Transverse colon (tissue), 4 donors: ENCODE measurements around the gene ZNF367. TPM values are rescaled to one million over a fixed set of nuclear protein-coding genes. Genes with fewer than 3 reads are reported as not detected.
"Not testable (repeated sequence)": the region's sequence is repeated elsewhere in the genome, so short reads cannot be mapped to it uniquely, and the experiment has no call there.

Source experiments
- DNase-seq: peaks from one replicate; pipeline ENCODE4 v3.0.0-alpha.2; 2019
- H3K27ac ChIP-seq, 4 donors: fragments of 200-600 bp; sonication (generic); 2 replicates each; pipeline ENCODE4 v1.5.1; 2016 to 2018; ENCODE audit warnings: inconsistent platforms in 4 of 4
- H3K27me3 ChIP-seq: fragments of 200-600 bp; sonication (generic); 2 replicates; pipeline ENCODE4 v1.5.1; 2017; ENCODE audit warnings: inconsistent platforms
- H3K36me3 ChIP-seq, 4 donors: fragments of 200-600 bp; sonication (generic); 2 replicates each; pipeline ENCODE4 v1.5.1; 2017 to 2019; ENCODE audit warnings: inconsistent platforms in 4 of 4
- H3K4me1 ChIP-seq, 4 donors: fragments of 200-600 bp; sonication (generic); 2 replicates each; pipeline ENCODE4 v1.5.1; 2017 to 2020; ENCODE audit warnings: inconsistent platforms in 4 of 4
- H3K4me3 ChIP-seq, 4 donors: fragments of 200-600 bp; sonication (generic); 1 replicate in 1 of 4; 2 replicates in 3 of 4; pipeline versions ENCODE4 v1.5.1 to v1.6.1; 2017 to 2019; ENCODE audit warnings: inconsistent platforms in 4 of 4
- H3K9me3 ChIP-seq, 2 donors: fragments of 200-600 bp; sonication (generic); 2 replicates each; pipeline ENCODE4 v1.5.1; 2017 to 2019; ENCODE audit warnings: inconsistent platforms in 2 of 2
- EP300 ChIP-seq: sonication (generic); formaldehyde crosslinking; IDR thresholded peaks from one replicate; pipeline ENCODE4 v1.6.1; 2017; ENCODE audit warnings: antibody characterized with exemption, low read depth
- POLR2A ChIP-seq: fragments of 450-650 bp; IDR thresholded peaks from one replicate; pipeline ENCODE4 v1.6.1; 2016; ENCODE audit warnings: antibody characterized with exemption, mild to moderate bottlenecking, moderate library complexity
- POLR2AphosphoS5 ChIP-seq, 3 donors: sonication (generic); formaldehyde crosslinking; IDR thresholded peaks; one replicate each; pipeline ENCODE4 v1.6.1; 2016; ENCODE audit warnings: antibody characterized with exemption in 3 of 3
- WGBS, 2 donors: methylation state at CpG; one replicate each; pipeline ENCODE4 v1.1.5; 2018; ENCODE audit warnings: low coverage in 1 of 2; 5-methylcytosine and 5-hydroxymethylcytosine counted together
- in situ Hi-C, 4 donors: fragments of 200-750 bp; cut with MboI; loops; one replicate each; pipeline versions ENCODE4 v1.15.0 to v1.15.1; 2017; ENCODE audit warnings: low sequenced_read_pairs in 3 of 4, low pct_ligation_motif_present in 1 of 4, low pct_unique_long_range_greater_than_20kb in 1 of 4
- intact Hi-C: fragments of 100-400 bp; cut with DNase I; formaldehyde crosslinking; loops from one replicate; pipeline ENCODE4 v1.15.1; 2023; ENCODE audit warnings: low total_unique reads
- total RNA-seq, 4 donors: library from RNA; depleted of rRNA; stranded (reverse); fragments of >200 nt; gene quantifications; one replicate each; pipeline ENCODE4 v1.1.0, GENCODE V29; 2016
- TF ChIP-seq, protein P1 (sequence below), 5 experiments: fragments of 200-600 bp in 3 of 5; fragments of 450-650 bp in 2 of 5; sonication (generic) in 3 of 5; IDR thresholded peaks; 1 replicate in 2 of 5; 2 replicates in 3 of 5; pipeline ENCODE4 v1.5.1; 2016 to 2017; ENCODE audit warnings: antibody characterized with exemption in 5 of 5, inconsistent platforms in 3 of 5, mild to moderate bottlenecking in 2 of 5, moderate library complexity in 1 of 5

ZNF367 gene
- total RNA-seq, 4 donors from 2014 or later = 1.2 to 2.1 (median 1.4) TPM; not detected in 1

DNA sequence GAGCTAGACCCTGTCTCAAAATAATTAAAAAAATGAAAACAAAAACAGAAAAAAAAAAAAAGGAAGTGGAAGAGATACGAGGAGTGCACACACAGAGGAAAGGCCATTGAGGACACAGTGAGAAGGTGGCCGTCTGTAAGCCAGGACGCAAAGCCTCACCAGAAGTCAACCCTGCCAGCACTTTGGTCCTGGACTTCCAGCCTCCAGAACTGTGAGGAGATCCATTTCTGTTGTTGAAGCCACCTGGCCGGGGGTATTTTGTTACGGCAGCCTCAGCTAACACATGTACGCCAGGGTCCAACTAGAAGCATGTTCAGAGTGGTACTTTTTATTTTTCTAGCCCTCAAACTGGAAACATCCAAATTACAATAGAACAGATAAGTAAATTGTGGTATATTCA is 56.5 kb downstream of the ZNF367 start:
- TF ChIP-seq POLR2AphosphoS5 (IDR thresholded peaks at IDR 0.05) = no peak
- no peak for TF ChIP-seq EP300
- TF ChIP-seq POLR2A = no peak
- TF ChIP-seq, protein P1, sequence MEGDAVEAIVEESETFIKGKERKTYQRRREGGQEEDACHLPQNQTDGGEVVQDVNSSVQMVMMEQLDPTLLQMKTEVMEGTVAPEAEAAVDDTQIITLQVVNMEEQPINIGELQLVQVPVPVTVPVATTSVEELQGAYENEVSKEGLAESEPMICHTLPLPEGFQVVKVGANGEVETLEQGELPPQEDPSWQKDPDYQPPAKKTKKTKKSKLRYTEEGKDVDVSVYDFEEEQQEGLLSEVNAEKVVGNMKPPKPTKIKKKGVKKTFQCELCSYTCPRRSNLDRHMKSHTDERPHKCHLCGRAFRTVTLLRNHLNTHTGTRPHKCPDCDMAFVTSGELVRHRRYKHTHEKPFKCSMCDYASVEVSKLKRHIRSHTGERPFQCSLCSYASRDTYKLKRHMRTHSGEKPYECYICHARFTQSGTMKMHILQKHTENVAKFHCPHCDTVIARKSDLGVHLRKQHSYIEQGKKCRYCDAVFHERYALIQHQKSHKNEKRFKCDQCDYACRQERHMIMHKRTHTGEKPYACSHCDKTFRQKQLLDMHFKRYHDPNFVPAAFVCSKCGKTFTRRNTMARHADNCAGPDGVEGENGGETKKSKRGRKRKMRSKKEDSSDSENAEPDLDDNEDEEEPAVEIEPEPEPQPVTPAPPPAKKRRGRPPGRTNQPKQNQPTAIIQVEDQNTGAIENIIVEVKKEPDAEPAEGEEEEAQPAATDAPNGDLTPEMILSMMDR (IDR thresholded peaks at IDR 0.05) = no peak
- no peaks in the 10 kb centered on the region for H3K9me3 ChIP-seq
- WGBS, 2 donors = 95 to 97% methylated on average over 5 to 6 of the region's 6 CpGs
- H3K36me3 ChIP-seq = peaks cover 0 to 36% (median 15%) of the 10 kb centered on the region in 4 donors
- peaks cover 0 to 4% (median 2%) of the 10 kb centered on the region in 4 donors for H3K4me1 ChIP-seq
- DNase-seq = no peak
- H3K4me3 ChIP-seq = no peak overlapping the region
- H3K27me3 ChIP-seq = no peaks in the 10 kb centered on the region
- in situ Hi-C loops (no loop called here), intact Hi-C loops (no loop called here)
- H3K27ac ChIP-seq = no peak overlapping the region

DNA sequence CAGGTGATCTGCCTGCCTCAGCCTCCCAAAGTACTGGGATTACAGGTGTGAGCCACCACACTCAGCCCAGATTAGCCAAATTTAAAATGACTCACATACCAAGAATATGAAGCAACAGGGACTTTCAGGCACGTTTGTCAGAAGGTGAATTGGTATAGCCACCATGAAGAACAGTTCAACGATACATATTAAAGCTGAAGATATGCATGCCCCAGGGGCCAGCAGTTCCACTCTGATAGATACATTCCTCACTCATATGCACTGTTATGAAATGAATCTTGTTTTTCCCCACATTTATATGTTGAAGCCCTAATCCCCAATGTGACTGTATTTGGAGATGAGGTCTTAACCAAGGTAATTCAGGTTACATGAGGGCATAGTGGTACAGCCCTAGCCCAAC is 57.2 kb downstream of the ZNF367 start:
- TF ChIP-seq, protein P1 (IDR thresholded peaks at IDR 0.05) = no peak
- TF ChIP-seq POLR2A = no peak
- no peak for TF ChIP-seq EP300
- Histone ChIP-seq H3K27me3 (no peaks in the 10 kb centered on the region), H3K36me3 (peaks cover 0 to 38% (median 18%) of the 10 kb centered on the region in 4 donors), H3K27ac (no peak overlapping the region), H3K4me3 (no peak overlapping the region), H3K4me1 (peaks cover 0 to 4% (median 0%) of the 10 kb centered on the region in 4 donors), H3K9me3 (no peaks in the 10 kb centered on the region)
- in situ Hi-C loops (no loop called here), intact Hi-C loops (no loop called here)
- no peak for DNase-seq
- WGBS, 2 donors = 83% methylated on average over 2 of the region's 2 CpGs; no CpG with 5 or more reads in 1 of the 2 donors

DNA sequence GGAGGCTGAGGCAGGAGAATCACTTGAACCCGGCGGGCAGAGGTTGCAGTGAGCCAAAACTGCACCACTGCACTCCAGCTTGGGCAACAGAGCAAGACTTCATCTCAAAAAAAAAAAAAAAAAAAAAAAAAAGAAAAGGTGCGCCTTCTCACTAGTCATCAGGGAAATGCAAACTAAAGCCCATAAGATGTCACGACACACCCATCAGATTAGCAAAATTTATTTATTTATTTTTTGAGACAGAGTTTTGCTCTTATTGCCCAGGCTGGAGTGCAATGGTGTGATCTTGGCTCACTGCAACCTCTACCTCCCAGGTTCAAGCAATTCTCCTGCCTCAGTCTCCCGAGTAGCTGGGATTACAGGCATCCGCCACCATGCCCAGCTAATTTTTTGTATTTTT is 57.6 kb downstream of the ZNF367 start:
- H3K4me3 ChIP-seq, H3K9me3 ChIP-seq, H3K27ac ChIP-seq, H3K4me1 ChIP-seq, in situ Hi-C loops, H3K27me3 ChIP-seq, DNase-seq, intact Hi-C loops: not testable (repeated sequence)
- WGBS, 2 donors = 89 to 95% methylated on average over 3 to 6 of the region's 6 CpGs
- H3K36me3 ChIP-seq = peaks cover 0 to 40% (median 19%) of the 10 kb centered on the region in 4 donors

DNA sequence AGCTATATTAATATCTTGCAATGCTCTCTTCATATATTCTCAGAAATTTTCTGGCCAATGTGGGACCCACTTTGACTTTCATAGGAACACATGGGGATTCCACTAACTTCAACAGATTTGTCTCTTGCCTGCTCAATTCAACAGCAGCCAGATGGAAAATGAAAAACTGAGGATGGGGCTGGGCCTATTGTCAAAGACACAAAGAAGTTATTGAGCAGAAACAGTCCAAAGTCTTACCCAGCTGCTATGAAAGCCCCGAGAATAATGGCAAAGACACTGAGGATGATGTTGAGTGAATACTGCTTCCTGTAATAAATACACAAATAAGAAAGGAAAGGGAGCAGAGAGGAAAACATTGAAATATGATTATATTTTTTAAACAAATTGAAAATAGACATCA is 67.3 kb downstream of the ZNF367 start:
- H3K27ac ChIP-seq = no peak overlapping the region
- TF ChIP-seq POLR2A (no peak), EP300 (no peak), POLR2AphosphoS5 (IDR thresholded peaks at IDR 0.05) (no peak)
- TF ChIP-seq, protein P1 (IDR thresholded peaks at IDR 0.05) = no peak
- no peak for DNase-seq
- peaks cover 0 to 4% (median under 1%) of the 10 kb centered on the region in 4 donors for H3K36me3 ChIP-seq
- in situ Hi-C loops = no loop called here
- intact Hi-C loops = no loop called here
- H3K27me3 ChIP-seq = no peaks in the 10 kb centered on the region
- no peak overlapping the region for H3K4me3 ChIP-seq
- H3K4me1 ChIP-seq = no peaks in the 10 kb centered on the region
- 63 to 68% methylated on average over 1 of the region's 1 CpG for WGBS, 2 donors
- no peaks in the 10 kb centered on the region for H3K9me3 ChIP-seq

DNA sequence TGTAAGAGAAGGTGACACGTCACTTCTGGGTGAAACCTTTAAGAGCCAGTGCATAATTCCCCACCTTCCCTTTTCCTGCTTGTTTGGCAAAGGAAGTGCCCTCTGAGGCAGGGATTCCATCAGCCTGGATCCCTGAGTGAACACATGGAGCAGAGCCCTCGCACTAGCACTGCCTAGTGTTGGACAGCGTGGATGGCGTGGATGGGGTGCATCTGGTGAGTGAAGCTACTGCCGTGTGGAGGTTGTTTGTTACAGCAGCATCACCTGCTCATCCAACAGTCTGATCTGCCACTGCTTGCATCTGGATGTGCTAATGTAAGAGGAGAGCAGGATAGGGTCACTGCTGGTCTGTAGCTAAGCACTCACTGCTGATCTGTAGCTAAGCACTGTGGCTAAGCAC is 69.9 kb downstream of the ZNF367 start:
- DNase-seq = no peak
- in situ Hi-C loops (loop anchor here in 2 of 4 donors (25.0 kb wide), 1 partner anchor 314 kb away; the partner anchor contains the start of gene PRXL2C (in 2 of the 2)), intact Hi-C loops (loop anchor here (10.0 kb wide), 1 partner anchor 97 kb away; no protein-coding TSS in a partner anchor)
- H3K27me3 ChIP-seq = no peaks in the 10 kb centered on the region
- TF ChIP-seq POLR2AphosphoS5 (IDR thresholded peaks at IDR 0.05) (no peak), POLR2A (no peak), EP300 (no peak)
- TF ChIP-seq, protein P1 (IDR thresholded peaks at IDR 0.05) = no peak
- 99% methylated on average over 5 of the region's 5 CpGs; no CpG with 5 or more reads in 1 of the 2 donors for WGBS, 2 donors
- H3K4me3 ChIP-seq = no peak overlapping the region
- H3K9me3 ChIP-seq = no peaks in the 10 kb centered on the region
- H3K4me1 ChIP-seq = peaks cover 0 to 15% (median 11%) of the 10 kb centered on the region in 4 donors
- peaks cover 0 to 4% (median 0%) of the 10 kb centered on the region in 4 donors for H3K36me3 ChIP-seq
- no peak overlapping the region for H3K27ac ChIP-seq
